ENCODE measurements around the gene PRKCD.

Gene PRKCD

GRCh38 chr3:53157974-53158580 is 2.9 kb upstream of the PRKCD start:
- H3K36me3 ChIP-seq (ENCODE audit: insufficient read depth, low read length), result no peaks in the 10 kb centered on the region
- H3K9me2 ChIP-seq (replicated peaks; ENCODE audit: low read depth, low read length), result no peaks in the 10 kb centered on the region
- no peaks in the 10 kb centered on the region; the same call in 1 of the 2 replicates for H3K79me2 ChIP-seq (ENCODE audit: insufficient read depth, low read length)
- no peaks in the 10 kb centered on the region for H3K9me3 ChIP-seq (ENCODE audit: insufficient read depth, low read depth, low read length)
- H4K20me1 ChIP-seq (ENCODE audit: insufficient read depth, low read length, poor library complexity, severe bottlenecking), result no peaks in the 10 kb centered on the region
- H3K4me2 ChIP-seq (ENCODE audit: low read depth, low read length, poor library complexity, severe bottlenecking), result no peak overlapping the region
- no peak overlapping the region for H2AFZ ChIP-seq (ENCODE audit: low read length)
- H3F3A ChIP-seq (ENCODE audit: low read depth), result no peaks in the 10 kb centered on the region
- peaks cover 16% of the 10 kb centered on the region for H3K4me1 ChIP-seq (ENCODE audit: insufficient read depth, low read length, poor library complexity, severe bottlenecking)
- H3K9ac ChIP-seq (ENCODE audit: low read depth, low read length, poor library complexity, severe bottlenecking), result no peak overlapping the region
- H3K4me3 ChIP-seq (ENCODE audit: low read length, poor library complexity, severe bottlenecking), result no peak overlapping the region
- no peaks in the 10 kb centered on the region for H3K27me3 ChIP-seq (ENCODE audit: insufficient read depth, low read length, poor library complexity, severe bottlenecking)
- TF ChIP-seq CTCF (conservative IDR thresholded peaks at IDR 0.05; ENCODE audit: low read length), result no peak
- no peak for TF ChIP-seq EZH2phosphoT487 (IDR thresholded peaks at IDR 0.05; ENCODE audit: borderline replicate concordance)

GRCh38 chr3:53158765-53159155 is 2.2 kb upstream of the PRKCD start:
- H3K9ac ChIP-seq (ENCODE audit: low read depth, low read length, poor library complexity, severe bottlenecking), result no peak overlapping the region
- no peak overlapping the region for H3K4me3 ChIP-seq (ENCODE audit: low read length, poor library complexity, severe bottlenecking)
- H2AFZ ChIP-seq (ENCODE audit: low read length), result no peak overlapping the region
- H3K27me3 ChIP-seq (ENCODE audit: insufficient read depth, low read length, poor library complexity, severe bottlenecking), result no peaks in the 10 kb centered on the region
- no peaks in the 10 kb centered on the region for H3K36me3 ChIP-seq (ENCODE audit: insufficient read depth, low read length)
- H3K4me1 ChIP-seq (ENCODE audit: insufficient read depth, low read length, poor library complexity, severe bottlenecking), result peaks cover 17% of the 10 kb centered on the region
- no peak overlapping the region for H3K4me2 ChIP-seq (ENCODE audit: low read depth, low read length, poor library complexity, severe bottlenecking)
- H4K20me1 ChIP-seq (ENCODE audit: insufficient read depth, low read length, poor library complexity, severe bottlenecking), result no peaks in the 10 kb centered on the region
- no peaks in the 10 kb centered on the region for H3F3A ChIP-seq (ENCODE audit: low read depth)
- H3K9me3 ChIP-seq (ENCODE audit: insufficient read depth, low read depth, low read length), result no peaks in the 10 kb centered on the region
- H3K9me2 ChIP-seq (replicated peaks; ENCODE audit: low read depth, low read length), result no peaks in the 10 kb centered on the region
- H3K79me2 ChIP-seq (ENCODE audit: insufficient read depth, low read length), result no peaks in the 10 kb centered on the region; the same call in 1 of the 2 replicates
- TF ChIP-seq EZH2phosphoT487 (IDR thresholded peaks at IDR 0.05; ENCODE audit: borderline replicate concordance) (no peak), CTCF (conservative IDR thresholded peaks at IDR 0.05; ENCODE audit: low read length) (no peak)

- no peak overlapping the region for H2AFZ ChIP-seq (ENCODE audit: low read length)
- no peaks in the 10 kb centered on the region for H3K36me3 ChIP-seq (ENCODE audit: insufficient read depth, low read length)
- H3K4me3 ChIP-seq (ENCODE audit: low read length, poor library complexity, severe bottlenecking), result no peak overlapping the region
- H3K4me2 ChIP-seq (ENCODE audit: low read depth, low read length, poor library complexity, severe bottlenecking), result no peak overlapping the region
- H3K9ac ChIP-seq (ENCODE audit: low read depth, low read length, poor library complexity, severe bottlenecking), result no peak overlapping the region
- H3K79me2 ChIP-seq (ENCODE audit: insufficient read depth, low read length), result no peaks in the 10 kb centered on the region; the same call in 1 of the 2 replicates
- H3K9me2 ChIP-seq (replicated peaks; ENCODE audit: low read depth, low read length), result no peaks in the 10 kb centered on the region
- no peaks in the 10 kb centered on the region for H4K20me1 ChIP-seq (ENCODE audit: insufficient read depth, low read length, poor library complexity, severe bottlenecking)
- no peaks in the 10 kb centered on the region for H3F3A ChIP-seq (ENCODE audit: low read depth)
- TF ChIP-seq CTCF (conservative IDR thresholded peaks at IDR 0.05; ENCODE audit: low read length), result no peak
- no peak for TF ChIP-seq EZH2phosphoT487 (IDR thresholded peaks at IDR 0.05; ENCODE audit: borderline replicate concordance)
- H3K9me3 ChIP-seq (ENCODE audit: insufficient read depth, low read depth, low read length), result no peaks in the 10 kb centered on the region
- H3K4me1 ChIP-seq (ENCODE audit: insufficient read depth, low read length, poor library complexity, severe bottlenecking), result peaks cover 17% of the 10 kb centered on the region
- no peaks in the 10 kb centered on the region for H3K27me3 ChIP-seq (ENCODE audit: insufficient read depth, low read length, poor library complexity, severe bottlenecking)
Observed at GRCh38 chr3:53159156-53160060, 1.6 kb upstream of the PRKCD start.

All from Loucy (cell line).